Heart right ventricle (tissue), 16 donors: ENCODE data around the gene TNFRSF14. TPM values are rescaled to one million over a fixed set of nuclear protein-coding genes. Genes with fewer than 3 reads are reported as not detected.
A peak's percentile ranks its signal among the peaks of the same experiment; 100 is the strongest.

ENCODE experiments used
- ATAC-seq, 8 donors: fragments of 200-7000 bp; cut with Tn5 transposase; one replicate each; pipeline ENCODE4 v1.9.1; 2020; ENCODE audit warnings: mild to moderate bottlenecking in 8 of 8, moderate library complexity in 8 of 8, moderate number of reproducible peaks in 1 of 8
- DNase-seq, 2 donors: peaks; one replicate each; pipeline ENCODE4 v3.0.0-alpha.2; 2020
- H3K27ac ChIP-seq, 10 donors: fragments of 200-600 bp; sonication (generic) in 2 of 10; one replicate each; pipeline versions ENCODE4 v1.5.0 to v1.8.0; 2020 to 2022; ENCODE audit warnings: mild to moderate bottlenecking in 3 of 10
- H3K27me3 ChIP-seq, 7 donors: fragments of 200-600 bp; one replicate each; pipeline ENCODE4 v1.8.0; 2021 to 2022; ENCODE audit warnings: mild to moderate bottlenecking in 2 of 7
- H3K36me3 ChIP-seq, 9 donors: fragments of 200-600 bp; sonication (generic) in 1 of 9; one replicate each; pipeline versions ENCODE4 v1.5.0 to v1.8.0; 2020 to 2022; ENCODE audit warnings: mild to moderate bottlenecking in 2 of 9
- H3K4me1 ChIP-seq, 9 donors: fragments of 200-600 bp; sonication (generic) in 1 of 9; one replicate each; pipeline versions ENCODE4 v1.5.0 to v1.8.0; 2020 to 2022; ENCODE audit warnings: mild to moderate bottlenecking in 4 of 9
- H3K4me3 ChIP-seq, 10 donors: fragments of 200-600 bp; sonication (generic) in 2 of 10; one replicate each; pipeline versions ENCODE4 v1.5.0 to v1.8.0; 2020 to 2022; ENCODE audit warnings: mild to moderate bottlenecking in 7 of 10, moderate library complexity in 2 of 10
- H3K9me3 ChIP-seq, 11 donors: fragments of 200-600 bp in 10 of 11; sonication (generic) in 2 of 11; one replicate each; pipeline versions ENCODE4 v1.5.0 to v1.8.0; 2013 to 2022; ENCODE audit warnings: mild to moderate bottlenecking in 2 of 11, control low read depth in 1 of 11, moderate library complexity in 1 of 11
- CTCF ChIP-seq, 9 donors: fragments of 200-600 bp; sonication (generic) in 2 of 9; IDR thresholded peaks; one replicate each; pipeline versions ENCODE4 v1.5.0 to v1.8.0; 2021 to 2022; ENCODE audit warnings: antibody characterized with exemption in 9 of 9, mild to moderate bottlenecking in 5 of 9, moderate library complexity in 1 of 9
- WGBS, 2 donors: extraction: QIAGEN DNeasy Blood & Tissue Kit; methylation state at CpG; one replicate each; pipeline ENCODE4 v1.1.7; 2013; ENCODE audit warnings: inconsistent platforms in 1 of 2; 5-methylcytosine and 5-hydroxymethylcytosine counted together
- intact Hi-C, 10 donors: fragments of 100-400 bp; cut with DNase I; formaldehyde crosslinking; loops; one replicate each; pipeline versions ENCODE4 v1.11.1 to v1.14.2; 2022
- polyA plus RNA-seq, 2 donors: library from polyadenylated mRNA; stranded (reverse); fragments of 200-250 nt; gene quantifications; one replicate each; pipeline ENCODE4 v1.2.3, GENCODE V29; 2013
- total RNA-seq, 10 donors: library from RNA; stranded (reverse); fragmentation: NEBNext Ultra II Directional in 3 of 10; extraction: Animal tissue kit (Norgen Biotek cat#: 25700) in 3 of 10; gene quantifications; one replicate each; pipeline versions ENCODE4 v1.2.1 to v1.2.4, GENCODE V29; 2021 to 2023
- donor health status: Arrhythmogenic right ventricular cardiomyopathy.
- donor health status: ischemic (EF 13 %, LVEDD 7.1; RV severe dilation, severe dysfunction).
- donor health status: healthy with polysubstance abuse.
- donor health status: DM: no; HTN: yes; CAD: no.
- donor health status: DM: no; HTN: no; CAD: no.
- donor health status: ischemic (EF 25% LVEDD 6.9; RV normal size, moderate dysfunction).
- donor health status: ischemic (EF 25% LVEDD 5.7; RV mildly dilated, moderate dysfunction).
- donor health status: healthy.
- donor health status: DM: yes; HTN: yes; CAD: no.
- donor health status: Ischemic cardiomyopathy.
- donor health status: ischemic (EF 35%, LVEDD 5.7; RV mildly dilated, moderate dysfunction).
- donor health status: nonischemic (EF 11% LVEDD 7.7; RV severe dilation, severe dysfunction).
- donor health status: DM: yes; HTN: yes; CAD: no.
- donor health status: PGD.
- donor health status: ischemic (EF 29% LVEDD 5.4; RV normal size, mild dysfunction).
- donor health status: nonischemic (EF 23%, LVEDD 6.1; RV moderate dilation, normal function).

TNFRSF14 gene
- total and polyA plus RNA-seq, 12 donors, result 7.5 to 59.6 (median 14.7) TPM

GRCh38 chr1:2543543-2544092 lies 12.6 kb upstream of the TNFRSF14 start:
- WGBS, 2 donors, result 29 to 46% methylated on average over 26 of the region's 26 CpGs
- TF ChIP-seq CTCF (IDR thresholded peaks at IDR 0.05), result no peak
- Histone ChIP-seq H3K4me1 (peaks cover 42 to 79% (median 63%) of the 10 kb centered on the region in 9 donors), H3K9me3 (no peaks in the 10 kb centered on the region), H3K27me3 (peaks cover 0 to 37% (median 22%) of the 10 kb centered on the region in 7 donors), H3K36me3 (no peaks in the 10 kb centered on the region), H3K4me3 (no peak overlapping the region), H3K27ac (peak overlapping the region in 8 of 10 donors; percentile 10 to 99 (median 98))
- DNase-seq (no peak), ATAC-seq (no peak)
- intact Hi-C loops, result loop anchor here in 5 of 10 donors (2.0 to 10.0 kb wide), 5 partner anchors 13 to 349 kb away; partner anchors contain the start of genes FAAP20 (in 3 of the 5) and HES5 (in 1 of the 5)

GRCh38 chr1:2544093-2544874 lies 11.9 kb upstream of the TNFRSF14 start:
- WGBS, 2 donors, result 46 to 60% methylated on average over 26 of the region's 26 CpGs
- H3K9me3 ChIP-seq, result no peaks in the 10 kb centered on the region
- intact Hi-C loops, result loop anchor here in 5 of 10 donors (2.0 to 10.0 kb wide), 5 partner anchors 13 to 349 kb away; partner anchors contain the start of genes FAAP20 (in 3 of the 5) and HES5 (in 1 of the 5)
- H3K36me3 ChIP-seq, result no peaks in the 10 kb centered on the region
- no peak for TF ChIP-seq CTCF (IDR thresholded peaks at IDR 0.05)
- ATAC-seq (no peak), DNase-seq (no peak)
- H3K4me1 ChIP-seq, result peaks cover 46 to 84% (median 69%) of the 10 kb centered on the region in 9 donors
- peak overlapping the region in 9 of 10 donors; percentile 20 to 99 (median 97) for H3K27ac ChIP-seq
- peaks cover 0 to 30% (median 18%) of the 10 kb centered on the region in 7 donors for H3K27me3 ChIP-seq
- H3K4me3 ChIP-seq, result no peak overlapping the region

GRCh38 chr1:2544875-2545640 lies 11.1 kb upstream of the TNFRSF14 start:
- no peaks in the 10 kb centered on the region for H3K36me3 ChIP-seq
- DNase-seq (no peak), ATAC-seq (no peak)
- H3K4me3 ChIP-seq, result no peak overlapping the region
- H3K9me3 ChIP-seq, result no peaks in the 10 kb centered on the region
- peaks cover 0 to 22% (median 11%) of the 10 kb centered on the region in 7 donors for H3K27me3 ChIP-seq
- intact Hi-C loops, result loop anchor here in 5 of 10 donors (2.0 to 10.0 kb wide), 7 partner anchors 14 to 353 kb away; partner anchors contain the start of genes FAAP20 (in 4 of the 5) and HES5 (in 1 of the 5)
- 52 to 58% methylated on average over 19 of the region's 19 CpGs for WGBS, 2 donors
- peak overlapping the region in 9 of 10 donors; percentile 94 to 100 (median 98) for H3K27ac ChIP-seq
- H3K4me1 ChIP-seq, result peaks cover 46 to 90% (median 77%) of the 10 kb centered on the region in 9 donors
- no peak for TF ChIP-seq CTCF (IDR thresholded peaks at IDR 0.05)
